ENCODE results near the gene SF3A1. TPM values are rescaled to one million over a fixed set of nuclear protein-coding genes. Genes with fewer than 3 reads are reported as not detected.

Gene SF3A1
- total and polyA plus RNA-seq, 11 donors: 11.4 to 142 (median 77.4) TPM

DNA sequence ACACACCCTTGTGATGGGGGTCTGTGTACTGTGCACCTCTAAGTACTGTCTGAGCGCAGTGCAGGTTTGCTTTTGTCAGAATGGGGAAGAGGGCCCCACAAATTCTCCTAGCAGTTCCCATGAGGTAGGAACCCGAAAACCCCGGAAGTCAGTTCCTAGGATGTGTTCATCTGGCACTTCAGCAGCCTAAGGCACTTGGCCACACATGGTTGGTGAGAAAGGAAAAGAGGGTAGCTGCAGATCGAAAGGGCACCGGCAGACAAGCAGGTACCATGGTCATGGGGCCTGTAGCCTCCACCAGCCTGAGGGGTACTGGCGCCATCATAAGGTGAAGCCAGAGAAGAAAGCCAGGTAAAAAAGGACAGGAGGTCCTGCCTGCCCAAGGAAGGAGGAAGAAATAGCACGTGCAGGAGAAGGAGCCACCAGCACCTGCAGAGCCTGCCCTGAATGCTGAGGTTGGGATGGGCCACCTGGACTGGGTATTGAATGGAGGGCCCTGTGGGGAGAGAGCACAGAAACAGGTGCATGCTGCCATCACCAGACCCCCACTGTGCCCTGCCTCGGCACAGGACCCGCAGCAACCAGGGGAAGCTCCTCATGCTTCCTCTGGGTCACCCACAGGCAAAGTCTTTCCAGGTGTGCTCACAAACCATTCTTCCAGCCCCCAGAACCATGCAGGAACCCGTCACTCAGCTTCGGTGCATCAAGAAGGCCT lies 59.3 kb downstream of the SF3A1 start:
- no peak for TF ChIP-seq POLR2A (IDR thresholded peaks at IDR 0.05)
- TF ChIP-seq, protein P1, sequence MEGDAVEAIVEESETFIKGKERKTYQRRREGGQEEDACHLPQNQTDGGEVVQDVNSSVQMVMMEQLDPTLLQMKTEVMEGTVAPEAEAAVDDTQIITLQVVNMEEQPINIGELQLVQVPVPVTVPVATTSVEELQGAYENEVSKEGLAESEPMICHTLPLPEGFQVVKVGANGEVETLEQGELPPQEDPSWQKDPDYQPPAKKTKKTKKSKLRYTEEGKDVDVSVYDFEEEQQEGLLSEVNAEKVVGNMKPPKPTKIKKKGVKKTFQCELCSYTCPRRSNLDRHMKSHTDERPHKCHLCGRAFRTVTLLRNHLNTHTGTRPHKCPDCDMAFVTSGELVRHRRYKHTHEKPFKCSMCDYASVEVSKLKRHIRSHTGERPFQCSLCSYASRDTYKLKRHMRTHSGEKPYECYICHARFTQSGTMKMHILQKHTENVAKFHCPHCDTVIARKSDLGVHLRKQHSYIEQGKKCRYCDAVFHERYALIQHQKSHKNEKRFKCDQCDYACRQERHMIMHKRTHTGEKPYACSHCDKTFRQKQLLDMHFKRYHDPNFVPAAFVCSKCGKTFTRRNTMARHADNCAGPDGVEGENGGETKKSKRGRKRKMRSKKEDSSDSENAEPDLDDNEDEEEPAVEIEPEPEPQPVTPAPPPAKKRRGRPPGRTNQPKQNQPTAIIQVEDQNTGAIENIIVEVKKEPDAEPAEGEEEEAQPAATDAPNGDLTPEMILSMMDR (IDR thresholded peaks at IDR 0.05): no peak
- Histone ChIP-seq H3K27ac (peak overlapping the region in 1 of 12 donors; percentile 27), H3K27me3 (no peaks in the 10 kb centered on the region), H3K36me3 (peaks cover 0 to 93% (median 63%) of the 10 kb centered on the region in 9 donors), H3K9me3 (no peaks in the 10 kb centered on the region), H3K4me3 (no peak overlapping the region), H3K4me1 (peaks cover 7 to 47% (median 28%) of the 10 kb centered on the region in 12 donors)
- ATAC-seq (no peak), DNase-seq (no peak)
- intact Hi-C loops (cut with DNase I): no loop called here
- WGBS, 4 donors: 88 to 97% (median 96%) methylated on average over 11 of the region's 11 CpGs

DNA sequence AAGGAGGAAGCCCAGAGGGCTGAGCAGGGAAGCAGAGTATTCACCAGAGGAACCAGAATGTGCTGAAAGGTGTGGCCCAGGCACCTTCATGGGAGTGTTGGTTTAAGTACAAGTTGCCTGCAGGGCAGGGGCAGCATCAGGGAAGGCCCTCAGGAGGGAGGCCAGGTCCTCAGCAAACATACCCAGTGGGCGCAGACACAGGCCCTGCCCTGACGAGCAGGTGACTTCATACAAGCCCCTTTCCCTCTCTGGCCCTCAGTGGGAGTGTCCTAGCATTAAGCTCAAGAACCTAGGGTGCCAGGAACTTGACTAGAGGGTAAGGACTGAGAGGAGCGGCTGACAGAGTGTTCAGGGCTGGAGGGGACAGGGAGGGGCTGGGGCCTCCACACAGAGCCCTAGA lies 59.9 kb downstream of the SF3A1 start:
- H3K4me3 ChIP-seq: no peak overlapping the region
- no peaks in the 10 kb centered on the region for H3K9me3 ChIP-seq
- DNase-seq (no peak), ATAC-seq (no peak)
- WGBS, 4 donors: 90 to 93% (median 92%) methylated on average over 3 of the region's 3 CpGs
- H3K4me1 ChIP-seq: peaks cover 6 to 47% (median 25%) of the 10 kb centered on the region in 12 donors
- H3K27ac ChIP-seq: peak overlapping the region in 1 of 12 donors; percentile 27
- H3K27me3 ChIP-seq: no peaks in the 10 kb centered on the region
- TF ChIP-seq, protein P1 (IDR thresholded peaks at IDR 0.05): no peak
- TF ChIP-seq POLR2A (IDR thresholded peaks at IDR 0.05): no peak
- peaks cover 0 to 97% (median 69%) of the 10 kb centered on the region in 9 donors for H3K36me3 ChIP-seq
- intact Hi-C loops (cut with DNase I): no loop called here

DNA sequence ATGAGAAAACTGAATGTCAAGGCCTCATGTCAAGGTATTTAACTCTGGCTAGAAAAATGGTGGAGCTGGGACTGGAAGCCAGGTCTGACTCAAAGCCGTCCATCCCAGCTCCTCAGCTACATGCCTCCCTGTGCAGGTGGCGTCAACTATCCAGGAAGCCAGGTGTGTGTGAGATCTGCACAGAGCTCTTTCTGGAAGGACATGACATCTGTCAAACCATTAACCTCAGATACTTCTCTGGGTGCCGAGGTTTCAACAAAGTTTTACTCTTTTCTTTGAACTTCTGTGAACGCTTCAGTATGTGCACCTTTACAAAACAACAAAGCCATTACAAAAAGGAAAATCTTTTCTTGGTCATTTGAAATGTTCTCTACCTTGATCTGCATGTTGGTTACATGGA lies 60.4 kb downstream of the SF3A1 start:
- intact Hi-C loops (cut with DNase I): no loop called here
- no peaks in the 10 kb centered on the region for H3K27me3 ChIP-seq
- peaks cover 8 to 47% (median 25%) of the 10 kb centered on the region in 12 donors for H3K4me1 ChIP-seq
- ATAC-seq (no peak), DNase-seq (no peak)
- H3K36me3 ChIP-seq: peaks cover 0 to 100% (median 70%) of the 10 kb centered on the region in 9 donors
- H3K9me3 ChIP-seq: no peaks in the 10 kb centered on the region
- TF ChIP-seq, protein P1 (IDR thresholded peaks at IDR 0.05): no peak
- TF ChIP-seq POLR2A (IDR thresholded peaks at IDR 0.05): no peak
- no peak overlapping the region for H3K27ac ChIP-seq
- H3K4me3 ChIP-seq: no peak overlapping the region
- WGBS, 4 donors: 91 to 98% (median 95%) methylated on average over 4 of the region's 4 CpGs

GRCh38 chr22:30295576-30295975 lies 61.1 kb downstream of the SF3A1 start:
- Histone ChIP-seq H3K27me3 (no peaks in the 10 kb centered on the region), H3K27ac (no peak overlapping the region), H3K4me1 (peaks cover 11 to 47% (median 27%) of the 10 kb centered on the region in 12 donors), H3K9me3 (no peaks in the 10 kb centered on the region), H3K36me3 (peaks cover 0 to 93% (median 70%) of the 10 kb centered on the region in 9 donors), H3K4me3 (no peak overlapping the region)
- no peak for ATAC-seq
- intact Hi-C loops (cut with DNase I): no loop called here
- WGBS, 4 donors: 59 to 74% (median 68%) methylated on average over 2 to 7 of the region's 7 CpGs
- TF ChIP-seq, protein P1 (IDR thresholded peaks at IDR 0.05): no peak
- no peak for TF ChIP-seq POLR2A (IDR thresholded peaks at IDR 0.05)
- DNase-seq: no peak

Data from heart left ventricle (tissue), 16 donors.